Stimulated activated naive CD8-positive, alpha-beta T cell treated with anti-CD3 and anti-CD28 coated beads, Interleukin-15, amount 100 ng/mL, for 72 hours (primary cell): ENCODE measurements around the gene APOA4.

ENCODE experiments used
- ATAC-seq: fragments of 150-1000 bp; cut with Tn5 transposase; 2 replicates; pipeline ENCODE4 v1.10.0; 2021; ENCODE audit warnings: mild to moderate bottlenecking, moderate library complexity
- DNase-seq, 2 donors: peaks; one replicate each; pipeline ENCODE4 v3.0.0; 2021 to 2022
- H3K27ac Mint-ChIP-seq, 2 donors: one replicate each; pipeline ENCODE4 v1.8.0; 2022; ENCODE audit warnings: mild to moderate bottlenecking in 2 of 2, mixed read lengths in 2 of 2, moderate library complexity in 2 of 2
- H3K27me3 Mint-ChIP-seq: one replicate; pipeline ENCODE4 v1.8.0; 2022; ENCODE audit warnings: mixed read lengths
- H3K4me1 Mint-ChIP-seq: one replicate; pipeline ENCODE4 v1.8.0; 2022; ENCODE audit warnings: mild to moderate bottlenecking, mixed read lengths
- H3K4me3 Mint-ChIP-seq, 2 donors: one replicate each; pipeline ENCODE4 v1.8.0; 2022; ENCODE audit warnings: mild to moderate bottlenecking in 2 of 2, mixed read lengths in 2 of 2, moderate library complexity in 1 of 2
- H3K9me3 Mint-ChIP-seq, 2 donors: one replicate each; pipeline ENCODE4 v1.8.0; 2022; ENCODE audit warnings: mixed read lengths in 2 of 2

APOA4 gene

GRCh38 chr11:116787786-116788486 lies 35.2 kb downstream of the APOA4 start, which contains the start of gene ZPR1:
TSS of gene ZPR1 (minus strand) at chr11:116788023. CDS start at chr11:116787990, 33 bp downstream.
- Mint-ChIP-seq H3K27me3 (peaks cover 8% of the 10 kb centered on the region), H3K27ac (peak within 1 kb of the TSS; percentile 92 to 94), H3K4me3 (peak within 1 kb of the TSS; percentile 78 to 84), H3K9me3 (no peaks in the 10 kb centered on the region), H3K4me1 (peaks cover 62% of the 10 kb centered on the region)
- peak; percentile 89 for ATAC-seq
- peak; percentile 76 for DNase-seq

DNA sequence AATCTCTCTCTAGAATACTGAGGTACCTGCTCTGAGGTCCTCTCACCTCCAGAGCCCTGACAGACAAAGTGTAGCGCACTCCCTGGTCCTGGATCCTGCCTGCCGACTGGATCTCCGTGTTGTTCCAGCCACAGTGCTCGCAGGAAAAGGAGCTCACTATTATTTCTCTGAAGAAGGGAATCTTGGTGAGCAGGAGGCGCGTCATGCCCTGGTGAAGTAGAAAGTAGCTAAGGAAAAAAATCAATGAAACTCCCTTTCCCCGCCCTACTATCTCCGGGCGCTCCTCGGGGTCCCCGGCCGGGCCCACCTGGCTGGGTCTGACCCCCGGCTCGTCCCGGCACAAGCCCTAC lies 35.7 kb downstream of the APOA4 start:
- DNase-seq, result no peak
- H3K9me3 Mint-ChIP-seq, result no peaks in the 10 kb centered on the region
- H3K27ac Mint-ChIP-seq, result peak overlapping the region; percentile 92 to 94
- peak overlapping the region; percentile 78 to 84 for H3K4me3 Mint-ChIP-seq
- peak; percentile 11 for ATAC-seq
- H3K4me1 Mint-ChIP-seq, result peaks cover 67% of the 10 kb centered on the region
- peaks cover 8% of the 10 kb centered on the region for H3K27me3 Mint-ChIP-seq

- no peak for ATAC-seq
- Mint-ChIP-seq H3K4me3 (peak overlapping the region; percentile 78 to 84), H3K27me3 (peaks cover 8% of the 10 kb centered on the region), H3K9me3 (no peaks in the 10 kb centered on the region), H3K4me1 (peaks cover 72% of the 10 kb centered on the region), H3K27ac (peak overlapping the region; percentile 92 to 94)
- no peak for DNase-seq
Measured at GRCh38 chr11:116786966-116787365, 36.1 kb downstream of the APOA4 start.

- Mint-ChIP-seq H3K4me1 (peaks cover 74% of the 10 kb centered on the region), H3K27me3 (peaks cover 8% of the 10 kb centered on the region), H3K27ac (no peak overlapping the region), H3K4me3 (peak overlapping the region; percentile 78 to 84), H3K9me3 (no peaks in the 10 kb centered on the region)
- DNase-seq, result no peak
- no peak for ATAC-seq
Measured at GRCh38 chr11:116786326-116786725, 36.8 kb downstream of the APOA4 start.

GRCh38 chr11:116782728-116783127 lies 40.4 kb downstream of the APOA4 start:
- DNase-seq (no peak), ATAC-seq (peak; percentile 41)
- H3K4me1 Mint-ChIP-seq, result peaks cover 85% of the 10 kb centered on the region
- no peaks in the 10 kb centered on the region for H3K9me3 Mint-ChIP-seq
- no peaks in the 10 kb centered on the region for H3K27me3 Mint-ChIP-seq
- peak overlapping the region in 1 of 2 donors; percentile 10 for H3K4me3 Mint-ChIP-seq
- no peak overlapping the region for H3K27ac Mint-ChIP-seq

- H3K4me1 Mint-ChIP-seq, result peaks cover 82% of the 10 kb centered on the region
- no peak for DNase-seq
Measured at GRCh38 chr11:116778556-116778955, 44.5 kb downstream of the APOA4 start.

DNA sequence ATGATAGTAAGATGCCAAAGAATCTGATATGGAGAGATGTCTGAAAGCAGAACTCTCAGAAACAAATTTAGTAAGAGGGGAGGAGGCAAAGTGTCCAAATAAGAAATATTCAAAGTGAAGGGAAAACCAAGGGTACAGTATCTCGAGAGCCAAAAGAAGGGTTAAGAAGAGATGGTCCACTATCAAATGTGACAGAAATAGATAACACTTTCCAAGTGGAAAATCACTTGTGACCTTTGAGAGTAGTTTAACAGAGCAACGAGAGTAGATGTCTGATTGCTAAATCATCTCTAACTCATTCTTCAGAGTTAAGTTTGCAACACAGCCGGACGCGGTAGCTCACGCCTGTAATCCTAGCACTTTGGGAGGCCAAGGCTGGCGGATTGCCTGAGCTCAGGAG lies 46.0 kb downstream of the APOA4 start:
- Mint-ChIP-seq H3K4me1 (peaks cover 70% of the 10 kb centered on the region), H3K4me3 (no peak overlapping the region), H3K9me3 (no peaks in the 10 kb centered on the region), H3K27me3 (no peaks in the 10 kb centered on the region), H3K27ac (no peak overlapping the region)
- DNase-seq (no peak), ATAC-seq (no peak)

More at GRCh38 chr11:116778556-116778955, 44.5 kb downstream of the APOA4 start:
- Mint-ChIP-seq H3K27me3 (no peaks in the 10 kb centered on the region), H3K4me3 (no peak overlapping the region), H3K27ac (peak overlapping the region in 1 of 2 donors; percentile 27), H3K9me3 (no peaks in the 10 kb centered on the region)
- ATAC-seq, result no peak

DNA sequence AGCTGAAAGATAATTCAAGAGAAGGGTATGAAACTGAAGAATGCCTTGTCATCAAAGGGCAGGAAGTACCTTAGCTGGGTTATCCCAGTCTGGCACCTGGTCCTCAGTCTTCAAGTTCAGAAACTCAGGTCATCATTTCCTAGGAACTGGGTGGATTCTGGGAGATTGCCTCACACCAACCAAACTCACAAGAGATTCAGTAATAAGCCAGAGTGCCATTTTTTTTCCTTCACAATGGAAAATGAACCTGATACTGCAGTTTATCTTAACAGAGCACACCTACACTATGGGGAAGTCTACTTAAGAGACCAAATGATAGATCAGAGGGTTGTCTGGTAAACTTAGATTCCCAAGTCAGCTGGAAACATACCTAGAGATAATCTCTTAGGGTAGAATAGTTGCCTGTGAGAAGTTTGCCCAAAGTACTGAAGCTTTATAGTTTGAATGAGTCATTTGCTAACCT lies 46.6 kb downstream of the APOA4 start:
- Mint-ChIP-seq H3K9me3 (no peaks in the 10 kb centered on the region), H3K4me1 (peaks cover 70% of the 10 kb centered on the region), H3K27me3 (no peaks in the 10 kb centered on the region), H3K27ac (peak overlapping the region in 1 of 2 donors; percentile 23), H3K4me3 (no peak overlapping the region)
- DNase-seq, result no peak
- no peak for ATAC-seq

DNA sequence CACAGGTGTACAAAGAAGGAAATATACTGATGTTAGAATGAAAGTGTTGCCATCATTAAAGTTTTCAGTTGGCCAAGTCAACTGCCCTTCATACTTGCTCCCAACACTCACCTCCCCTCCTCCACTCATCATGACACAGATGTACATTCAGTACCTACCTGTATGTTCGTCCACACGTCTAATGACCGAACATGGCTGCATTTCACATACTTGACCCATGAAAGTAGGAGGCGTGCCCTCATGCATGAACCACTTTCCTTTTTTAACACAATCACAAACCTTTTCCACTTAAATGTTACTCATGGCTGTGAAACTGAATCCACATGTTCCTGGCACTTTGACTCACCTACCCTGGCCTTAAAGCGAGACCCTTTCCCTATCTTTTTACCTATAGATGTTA lies 47.1 kb downstream of the APOA4 start:
- Mint-ChIP-seq H3K27ac (no peak overlapping the region), H3K4me1 (peaks cover 71% of the 10 kb centered on the region)
- no peak for ATAC-seq

GRCh38 chr11:116774661-116775060 lies 48.4 kb downstream of the APOA4 start:
- Mint-ChIP-seq H3K4me3 (no peak overlapping the region), H3K27ac (no peak overlapping the region), H3K9me3 (no peaks in the 10 kb centered on the region), H3K4me1 (peaks cover 74% of the 10 kb centered on the region), H3K27me3 (no peaks in the 10 kb centered on the region)
- ATAC-seq (no peak), DNase-seq (no peak)

More for the DNA sequence above, 47.1 kb downstream of the APOA4 start:
- Mint-ChIP-seq H3K27me3 (no peaks in the 10 kb centered on the region), H3K9me3 (no peaks in the 10 kb centered on the region), H3K4me3 (no peak overlapping the region)
- no peak for DNase-seq

DNA sequence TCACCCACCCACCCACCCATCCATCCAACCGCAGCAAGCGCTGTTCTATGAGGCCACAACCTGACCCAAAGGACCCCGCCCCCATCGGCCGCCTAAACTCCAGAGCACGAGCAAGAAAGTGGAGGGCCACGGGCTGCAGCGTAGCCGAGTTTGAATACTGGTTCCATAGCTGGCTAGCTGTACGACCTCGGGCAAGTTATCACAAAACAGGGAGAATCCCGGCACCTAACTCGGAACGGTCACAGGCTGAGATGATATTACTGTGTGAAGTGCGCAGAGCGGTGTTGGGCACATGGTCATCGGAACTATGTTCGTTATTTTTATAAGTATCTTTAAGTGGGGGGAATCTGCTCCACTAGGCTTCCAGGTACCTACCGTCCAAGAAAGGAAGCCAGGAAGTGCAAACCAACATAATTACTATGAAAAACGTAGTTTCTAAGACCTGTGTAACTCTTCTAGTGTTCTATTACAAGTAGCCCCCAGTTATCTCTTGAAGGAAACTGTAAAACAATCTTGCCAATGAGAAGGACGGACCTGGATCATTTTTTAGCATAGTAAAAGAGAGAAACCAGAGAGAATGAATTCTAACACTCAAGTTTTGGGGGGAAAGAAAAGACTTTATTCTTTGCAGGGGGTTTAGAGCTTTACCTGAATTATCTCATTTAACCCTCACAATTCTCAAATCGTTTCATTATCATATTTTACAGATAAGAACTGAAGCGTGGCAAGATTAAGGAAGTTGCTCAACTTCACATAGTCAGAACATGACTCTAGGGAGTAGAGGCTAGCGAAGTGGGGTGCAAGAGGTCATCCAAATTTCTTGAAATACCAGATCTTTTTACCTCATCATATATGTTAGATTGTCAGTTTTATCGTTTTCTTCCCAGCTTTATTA lies 49.7 kb downstream of the APOA4 start:
- Mint-ChIP-seq H3K9me3 (no peaks in the 10 kb centered on the region), H3K27ac (peak overlapping the region; percentile 94 to 99), H3K4me3 (peak overlapping the region; percentile 95 to 98), H3K27me3 (no peaks in the 10 kb centered on the region), H3K4me1 (peaks cover 70% of the 10 kb centered on the region)
- DNase-seq (no peak), ATAC-seq (peak; percentile 2)

DNA sequence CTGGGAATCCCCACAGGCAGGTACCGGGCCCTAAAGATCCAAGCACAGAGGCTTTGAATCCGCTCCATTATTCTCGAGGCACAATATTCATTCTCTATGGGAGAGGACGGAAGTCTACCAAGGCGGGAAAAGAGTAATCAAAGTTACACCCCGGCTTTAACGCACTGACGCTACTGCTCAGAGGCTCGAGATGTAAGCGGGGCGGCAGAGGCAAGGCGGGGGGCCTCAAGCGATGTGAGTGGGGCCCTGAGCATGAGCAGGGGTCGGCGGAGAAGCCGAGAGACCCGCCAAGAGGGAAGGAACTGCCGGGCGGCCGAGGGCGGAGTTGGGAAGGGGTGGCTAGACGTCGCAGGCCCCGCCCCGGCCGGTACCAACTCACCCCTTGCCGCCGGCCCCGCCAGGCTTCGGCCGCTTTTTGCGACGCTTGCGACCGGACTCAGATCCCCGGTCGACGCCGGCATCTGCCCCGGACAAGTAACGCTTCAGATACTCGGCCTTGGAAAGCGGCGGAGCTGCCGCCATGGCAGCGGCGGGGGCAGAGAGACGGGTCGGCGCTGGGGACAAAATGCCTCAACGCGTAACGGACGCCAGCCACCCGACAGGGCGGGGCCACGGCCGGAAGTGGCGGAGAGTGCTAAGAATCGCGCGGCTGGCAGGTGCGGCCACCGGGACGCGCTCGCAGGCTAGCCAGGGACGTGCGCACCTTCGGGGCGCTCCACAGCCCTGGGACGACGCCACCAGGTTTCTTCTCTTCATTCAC lies 50.5 kb downstream of the APOA4 start, which contains the start of gene BUD13:
TSS of gene BUD13 (minus strand) at position 545 of the 760 bp plus-strand sequence. CDS start at position 522, 23 bp downstream.
- DNase-seq (peak; percentile 93 to 95), ATAC-seq (peak; percentile 97)
- H3K27me3 Mint-ChIP-seq, result no peaks in the 10 kb centered on the region
- peak within 1 kb of the TSS; percentile 95 to 98 for H3K4me3 Mint-ChIP-seq
- peaks cover 64% of the 10 kb centered on the region for H3K4me1 Mint-ChIP-seq
- H3K9me3 Mint-ChIP-seq, result no peaks in the 10 kb centered on the region
- peak within 1 kb of the TSS; percentile 99 for H3K27ac Mint-ChIP-seq

DNA sequence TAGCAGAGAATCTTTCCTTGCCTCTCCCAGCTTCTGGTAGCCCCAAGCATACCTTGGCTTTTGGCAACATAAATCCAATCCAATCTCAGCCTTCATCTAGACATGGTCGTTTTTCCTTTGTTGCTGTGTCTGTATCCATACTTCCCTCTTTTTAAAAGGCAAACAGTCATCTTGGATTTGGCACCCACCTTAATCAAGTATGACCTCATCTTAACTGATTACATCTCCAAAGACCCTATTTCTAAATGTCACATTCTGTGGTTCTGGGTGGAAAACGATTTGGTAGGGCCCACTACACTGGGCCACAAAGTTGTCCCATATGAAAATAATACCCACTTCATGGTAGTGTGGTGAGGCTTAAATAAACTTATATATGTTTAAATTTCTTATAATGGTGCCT lies 51.2 kb downstream of the APOA4 start:
- Mint-ChIP-seq H3K4me1 (peaks cover 60% of the 10 kb centered on the region), H3K27ac (peak overlapping the region; percentile 99), H3K9me3 (no peaks in the 10 kb centered on the region), H3K27me3 (no peaks in the 10 kb centered on the region), H3K4me3 (peak overlapping the region; percentile 95 to 98)
- DNase-seq, result no peak
- ATAC-seq, result no peak
